Esophagus muscularis mucosa (tissue), 4 donors: Measurements from ENCODE around the gene ENOPH1. TPM values are rescaled to one million over a fixed set of nuclear protein-coding genes. Genes with fewer than 3 reads are reported as not detected.

Source experiments
- DNase-seq: peaks from one replicate; pipeline ENCODE4 v3.0.0-alpha.2; 2017; ENCODE audit errors: extremely low spot score
- H3K27ac ChIP-seq, 4 donors: fragments of 200-600 bp; sonication (generic); replicated peaks in 1 of 4; 1 replicate in 3 of 4; 2 replicates in 1 of 4; pipeline ENCODE4 v1.5.1; 2016 to 2019; ENCODE audit warnings: mild to moderate bottlenecking in 1 of 4
- H3K27me3 ChIP-seq, 4 donors: fragments of 200-600 bp; sonication (generic); one replicate each; pipeline versions ENCODE4 v1.5.1 to v1.6.0; 2016 to 2019
- H3K36me3 ChIP-seq, 4 donors: fragments of 200-600 bp; sonication (generic); one replicate each; pipeline ENCODE4 v1.5.1; 2016 to 2019
- H3K4me1 ChIP-seq, 4 donors: fragments of 200-600 bp; sonication (generic); one replicate each; pipeline ENCODE4 v1.5.1; 2016 to 2019
- H3K4me3 ChIP-seq, 4 donors: fragments of 200-600 bp; sonication (generic); 1 replicate in 2 of 4; 2 replicates in 2 of 4; pipeline ENCODE4 v1.5.1; 2016 to 2019; ENCODE audit warnings: mild to moderate bottlenecking in 4 of 4, moderate library complexity in 1 of 4
- H3K9me3 ChIP-seq, 4 donors: fragments of 200-600 bp; sonication (generic); 1 replicate in 3 of 4; 2 replicates in 1 of 4; pipeline ENCODE4 v1.5.1; 2016 to 2019
- EP300 ChIP-seq: sonication (generic); formaldehyde crosslinking; IDR thresholded peaks from one replicate; pipeline ENCODE4 v1.6.1; 2017; ENCODE audit warnings: antibody characterized with exemption
- POLR2A ChIP-seq: fragments of 450-650 bp; IDR thresholded peaks from one replicate; pipeline ENCODE4 v1.6.1; 2017; ENCODE audit warnings: antibody characterized with exemption, moderate library complexity, mild to moderate bottlenecking, low read depth
- POLR2AphosphoS5 ChIP-seq, 2 donors: sonication (generic); formaldehyde crosslinking; IDR thresholded peaks; one replicate each; pipeline ENCODE4 v1.6.1; 2017; ENCODE audit warnings: antibody characterized with exemption in 2 of 2
- WGBS: methylation state at CpG from one replicate; pipeline ENCODE4 v1.1.5; 2018; 5-methylcytosine and 5-hydroxymethylcytosine counted together
- intact Hi-C: fragments of 100-400 bp; cut with DNase I; formaldehyde crosslinking; loops from one replicate; pipeline ENCODE4 v1.15.1; 2023
- total RNA-seq, 4 donors: library from RNA; depleted of rRNA; stranded (reverse); fragments of >200 nt; gene quantifications; one replicate each; pipeline versions ENCODE4 v1.1.0 to v1.2.1, GENCODE V29; 2016
- TF ChIP-seq, protein P1 (sequence below), 3 experiments: fragments of 200-600 bp in 2 of 3; fragments of 450-650 bp in 1 of 3; sonication (generic) in 2 of 3; IDR thresholded peaks; one replicate each; pipeline ENCODE4 v1.5.1; 2017 to 2019; ENCODE audit warnings: antibody characterized with exemption in 3 of 3, mild to moderate bottlenecking in 2 of 3, moderate library complexity in 1 of 3

The ENOPH1 gene
- total RNA-seq, 4 donors from 2014 or later: 17.4 to 26.4 (median 22.4) TPM

DNA sequence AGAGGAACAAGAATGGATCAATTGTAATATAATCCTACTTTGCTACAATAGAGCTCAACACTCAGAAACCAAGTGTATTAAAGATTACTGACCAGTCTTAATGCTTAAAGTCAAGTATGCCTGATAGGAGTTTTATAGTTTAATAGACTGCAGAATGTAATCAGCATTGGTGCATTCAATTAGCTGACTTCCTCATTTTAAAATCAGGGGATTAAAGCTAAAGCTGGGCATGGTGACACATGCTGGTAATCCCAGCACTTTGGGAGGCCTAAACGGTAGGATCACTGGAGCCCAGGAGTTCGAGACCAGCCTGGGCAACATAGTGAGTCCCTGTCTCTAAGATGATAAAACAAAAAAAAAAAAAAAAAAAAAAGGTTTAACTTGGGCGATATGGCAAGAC is 10.9 kb upstream of the ENOPH1 start:
- H3K27ac ChIP-seq: no peak overlapping the region
- intact Hi-C loops: no loop called here
- H3K36me3 ChIP-seq: peaks cover 9 to 29% (median 25%) of the 10 kb centered on the region in 4 donors
- TF ChIP-seq, protein P1, sequence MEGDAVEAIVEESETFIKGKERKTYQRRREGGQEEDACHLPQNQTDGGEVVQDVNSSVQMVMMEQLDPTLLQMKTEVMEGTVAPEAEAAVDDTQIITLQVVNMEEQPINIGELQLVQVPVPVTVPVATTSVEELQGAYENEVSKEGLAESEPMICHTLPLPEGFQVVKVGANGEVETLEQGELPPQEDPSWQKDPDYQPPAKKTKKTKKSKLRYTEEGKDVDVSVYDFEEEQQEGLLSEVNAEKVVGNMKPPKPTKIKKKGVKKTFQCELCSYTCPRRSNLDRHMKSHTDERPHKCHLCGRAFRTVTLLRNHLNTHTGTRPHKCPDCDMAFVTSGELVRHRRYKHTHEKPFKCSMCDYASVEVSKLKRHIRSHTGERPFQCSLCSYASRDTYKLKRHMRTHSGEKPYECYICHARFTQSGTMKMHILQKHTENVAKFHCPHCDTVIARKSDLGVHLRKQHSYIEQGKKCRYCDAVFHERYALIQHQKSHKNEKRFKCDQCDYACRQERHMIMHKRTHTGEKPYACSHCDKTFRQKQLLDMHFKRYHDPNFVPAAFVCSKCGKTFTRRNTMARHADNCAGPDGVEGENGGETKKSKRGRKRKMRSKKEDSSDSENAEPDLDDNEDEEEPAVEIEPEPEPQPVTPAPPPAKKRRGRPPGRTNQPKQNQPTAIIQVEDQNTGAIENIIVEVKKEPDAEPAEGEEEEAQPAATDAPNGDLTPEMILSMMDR (IDR thresholded peaks at IDR 0.05): no peak
- TF ChIP-seq EP300 (no peak), POLR2A (no peak), POLR2AphosphoS5 (IDR thresholded peaks at IDR 0.05) (no peak)
- no peaks in the 10 kb centered on the region for H3K9me3 ChIP-seq
- peaks cover 0 to 7% (median 0%) of the 10 kb centered on the region in 4 donors for H3K4me1 ChIP-seq
- no peaks in the 10 kb centered on the region for H3K27me3 ChIP-seq
- no peak for DNase-seq
- 78% methylated on average over 3 of the region's 3 CpGs for WGBS
- no peak overlapping the region for H3K4me3 ChIP-seq

DNA sequence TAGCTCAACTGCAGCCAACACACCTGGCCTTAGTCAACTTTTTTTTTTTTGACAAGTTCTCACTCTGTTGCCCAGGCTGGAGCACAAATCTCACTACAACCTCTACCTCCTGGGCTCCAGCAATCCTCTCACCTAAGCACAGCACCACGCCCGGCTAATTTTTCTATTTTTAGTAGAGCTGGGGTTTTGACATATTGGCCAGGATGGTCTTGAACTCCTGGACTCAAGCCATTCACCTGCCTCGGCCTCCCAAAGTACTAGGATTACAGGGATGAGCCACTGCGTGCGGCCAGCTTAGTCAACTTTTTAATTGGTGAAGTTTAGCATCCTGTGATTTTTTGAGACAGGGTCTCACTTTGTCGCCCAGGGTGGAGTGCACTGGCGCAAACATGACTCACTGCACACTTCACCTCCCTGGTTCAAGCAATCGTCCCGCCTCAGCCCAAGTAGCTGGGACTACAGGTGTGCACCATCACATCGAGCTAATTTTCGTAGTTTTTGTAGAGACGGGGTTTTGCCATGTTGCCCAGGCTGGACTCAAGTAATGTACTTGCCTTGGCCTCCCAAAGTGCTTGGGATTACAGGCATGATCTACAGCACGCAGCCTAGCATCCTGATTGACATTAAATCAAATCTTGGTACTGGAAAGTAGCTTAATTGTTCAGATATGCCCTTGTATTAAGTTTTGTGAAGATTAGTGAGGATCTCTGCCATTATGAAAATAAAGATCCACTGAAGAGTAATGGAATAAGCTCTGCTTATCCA is 8.4 kb upstream of the ENOPH1 start:
- H3K4me3 ChIP-seq: no peak overlapping the region
- WGBS: 85% methylated on average over 13 of the region's 13 CpGs
- H3K4me1 ChIP-seq: peaks cover 14 to 27% (median 18%) of the 10 kb centered on the region in 4 donors
- intact Hi-C loops: loop anchor here (10.0 kb wide), 1 partner anchor 593 kb away; the partner anchor contains the start of gene LIN54
- no peak for DNase-seq
- H3K27ac ChIP-seq: no peak overlapping the region
- peaks cover 30 to 54% (median 44%) of the 10 kb centered on the region in 4 donors for H3K36me3 ChIP-seq
- TF ChIP-seq POLR2AphosphoS5 (IDR thresholded peaks at IDR 0.05): peak in 1 of 2 donors; percentile 16
- TF ChIP-seq, protein P1 (IDR thresholded peaks at IDR 0.05): no peak
- H3K27me3 ChIP-seq: no peaks in the 10 kb centered on the region
- H3K9me3 ChIP-seq: no peaks in the 10 kb centered on the region

DNA sequence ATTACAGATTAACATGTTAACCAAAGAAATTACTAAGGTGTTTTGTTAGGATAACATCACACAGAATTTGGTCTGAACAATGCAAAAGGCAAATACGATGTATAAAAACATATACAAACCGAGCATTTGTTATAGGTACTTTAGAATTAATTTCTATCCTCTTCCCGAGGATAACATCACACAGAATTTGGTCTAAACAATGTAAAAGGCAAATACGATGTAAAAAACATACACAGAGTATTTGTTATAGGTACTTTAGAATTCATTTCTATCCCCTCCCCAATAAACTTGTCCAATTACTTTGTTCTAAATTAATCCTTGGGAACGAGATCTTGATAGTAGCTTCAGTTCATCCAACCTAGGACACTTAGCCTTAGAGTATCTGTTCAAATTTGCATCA is 7.8 kb upstream of the ENOPH1 start:
- peaks cover 20 to 33% (median 25%) of the 10 kb centered on the region in 4 donors for H3K4me1 ChIP-seq
- H3K4me3 ChIP-seq: no peak overlapping the region
- no peak for TF ChIP-seq POLR2A
- TF ChIP-seq, protein P1 (IDR thresholded peaks at IDR 0.05): no peak
- no peak for TF ChIP-seq POLR2AphosphoS5 (IDR thresholded peaks at IDR 0.05)
- TF ChIP-seq EP300: no peak
- no peak for DNase-seq
- intact Hi-C loops: loop anchor here (10.0 kb wide), 1 partner anchor 592 kb away; the partner anchor contains the start of gene LIN54
- H3K9me3 ChIP-seq: no peaks in the 10 kb centered on the region
- H3K27me3 ChIP-seq: no peaks in the 10 kb centered on the region
- peaks cover 30 to 56% (median 47%) of the 10 kb centered on the region in 4 donors for H3K36me3 ChIP-seq
- 90% methylated on average over 5 of the region's 5 CpGs for WGBS
- no peak overlapping the region for H3K27ac ChIP-seq

DNA sequence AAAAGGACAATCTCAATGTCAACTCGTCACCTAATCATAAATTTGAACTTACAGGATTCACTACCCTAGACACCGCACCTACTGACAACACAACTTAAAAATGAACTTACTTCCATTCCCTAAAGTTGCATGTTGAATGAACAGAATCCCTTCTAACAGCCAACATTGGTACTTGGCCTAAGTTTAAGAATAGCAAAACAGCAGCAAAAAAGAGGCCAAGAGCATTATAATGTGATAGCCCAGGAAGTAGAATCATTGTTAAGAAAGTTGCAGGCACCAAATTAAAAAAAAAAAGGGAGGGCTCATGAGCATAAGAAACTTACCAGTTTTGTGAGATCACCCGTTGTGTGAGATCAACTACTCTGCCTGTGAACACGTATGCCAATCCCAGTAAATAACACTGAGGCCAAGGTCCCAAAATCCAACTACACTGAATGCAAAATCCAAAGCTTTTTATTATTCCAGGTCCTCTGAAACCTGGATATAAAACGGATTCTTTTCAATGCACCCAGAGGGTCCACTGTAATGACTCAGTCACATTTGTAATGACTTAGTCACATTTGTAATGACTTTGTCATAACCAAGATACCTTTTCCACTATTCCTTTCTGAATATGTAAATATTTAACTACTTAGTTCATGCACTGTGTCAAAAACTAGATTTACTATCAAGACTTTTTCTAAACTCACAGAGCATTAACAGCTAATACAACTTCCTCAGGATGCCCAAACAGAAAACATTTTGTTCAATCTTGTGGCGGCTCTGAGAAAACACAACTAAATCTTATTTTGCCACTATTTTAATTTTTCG is 6.9 kb upstream of the ENOPH1 start:
- no peak overlapping the region for H3K27ac ChIP-seq
- no peaks in the 10 kb centered on the region for H3K9me3 ChIP-seq
- 76% methylated on average over 7 of the region's 7 CpGs for WGBS
- H3K36me3 ChIP-seq: peaks cover 30 to 62% (median 47%) of the 10 kb centered on the region in 4 donors
- peaks cover 25 to 41% (median 30%) of the 10 kb centered on the region in 4 donors for H3K4me1 ChIP-seq
- TF ChIP-seq, protein P1 (IDR thresholded peaks at IDR 0.05): no peak
- no peak for TF ChIP-seq POLR2A
- TF ChIP-seq EP300: no peak
- TF ChIP-seq POLR2AphosphoS5 (IDR thresholded peaks at IDR 0.05): no peak
- no peaks in the 10 kb centered on the region for H3K27me3 ChIP-seq
- DNase-seq: no peak
- H3K4me3 ChIP-seq: no peak overlapping the region
- intact Hi-C loops: loop anchor here (10.0 kb wide), 1 partner anchor 591 kb away; the partner anchor contains the start of gene LIN54
